AG09319 (cell line): ENCODE data around the gene TSACC.

Source experiments
- DNase-seq: peaks from one replicate; pipeline ENCODE4 v3.0.0-alpha.2; 2010; ENCODE audit warnings: low read depth; ENCODE audit errors: extremely low read depth
- TF ChIP-seq, protein P1 (sequence below): IDR thresholded peaks from 2 replicates; pipeline ENCODE4 v1.5.1; 2011; ENCODE audit warnings: low read depth, mild to moderate bottlenecking, inconsistent platforms, low read length, moderate library complexity

TSACC gene

DNA sequence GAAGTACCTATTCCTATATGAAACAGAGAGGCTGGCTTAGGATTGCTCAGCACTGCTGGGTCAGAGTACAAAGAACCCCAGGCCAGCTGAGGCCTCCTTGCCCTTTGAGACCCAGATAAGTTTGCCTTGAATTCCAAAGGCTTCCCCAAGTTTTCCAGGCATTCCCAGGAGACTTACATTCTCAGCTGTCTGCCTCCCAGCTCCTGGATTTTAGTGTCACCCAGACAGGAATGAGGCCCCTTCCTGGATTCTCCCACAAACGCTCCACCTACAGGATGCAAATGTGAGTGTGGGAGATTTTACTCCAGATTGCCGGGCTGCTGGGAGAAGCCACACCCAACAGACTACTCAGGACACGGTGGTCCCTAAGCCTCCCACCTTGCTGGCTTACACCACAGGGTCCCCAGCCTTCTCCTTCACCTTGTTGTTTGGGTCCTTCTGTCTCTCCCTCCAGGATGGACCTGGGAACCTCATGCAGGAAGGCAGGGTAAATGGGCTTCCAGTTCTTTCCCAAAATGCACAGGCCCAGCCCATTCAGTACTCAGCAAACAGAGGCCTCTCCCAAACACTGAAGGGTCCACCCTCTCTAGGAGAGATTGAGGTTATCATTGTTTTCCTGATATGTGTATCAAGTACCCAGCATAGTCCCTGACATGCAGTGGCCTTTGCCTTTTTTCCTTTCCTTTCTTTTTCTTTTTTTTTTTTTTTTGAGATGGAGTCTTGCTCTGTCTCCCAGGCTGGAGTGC is 41.3 kb downstream of the TSACC start:
- DNase-seq: no peak

DNA sequence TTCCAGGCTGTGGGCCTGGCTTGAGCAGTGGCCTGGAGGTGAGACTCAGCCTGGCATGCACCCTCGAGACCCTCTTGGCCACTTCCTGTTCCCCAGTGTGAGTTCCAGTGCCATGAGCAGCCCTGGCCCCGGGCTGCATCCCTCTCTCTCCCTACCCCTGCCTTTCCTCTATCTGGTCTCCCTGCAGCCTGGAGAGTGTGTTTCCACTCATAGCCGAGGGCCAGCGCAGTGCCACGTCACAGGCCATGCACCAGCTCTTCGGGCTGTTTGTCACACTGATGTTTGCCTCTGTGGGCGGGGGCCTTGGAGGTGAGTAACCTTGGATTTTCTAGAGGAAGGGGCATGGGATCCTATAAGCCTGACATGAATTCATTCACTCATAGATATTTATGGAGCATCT is 44.2 kb downstream of the TSACC start:
- no peak for DNase-seq
- TF ChIP-seq, protein P1, sequence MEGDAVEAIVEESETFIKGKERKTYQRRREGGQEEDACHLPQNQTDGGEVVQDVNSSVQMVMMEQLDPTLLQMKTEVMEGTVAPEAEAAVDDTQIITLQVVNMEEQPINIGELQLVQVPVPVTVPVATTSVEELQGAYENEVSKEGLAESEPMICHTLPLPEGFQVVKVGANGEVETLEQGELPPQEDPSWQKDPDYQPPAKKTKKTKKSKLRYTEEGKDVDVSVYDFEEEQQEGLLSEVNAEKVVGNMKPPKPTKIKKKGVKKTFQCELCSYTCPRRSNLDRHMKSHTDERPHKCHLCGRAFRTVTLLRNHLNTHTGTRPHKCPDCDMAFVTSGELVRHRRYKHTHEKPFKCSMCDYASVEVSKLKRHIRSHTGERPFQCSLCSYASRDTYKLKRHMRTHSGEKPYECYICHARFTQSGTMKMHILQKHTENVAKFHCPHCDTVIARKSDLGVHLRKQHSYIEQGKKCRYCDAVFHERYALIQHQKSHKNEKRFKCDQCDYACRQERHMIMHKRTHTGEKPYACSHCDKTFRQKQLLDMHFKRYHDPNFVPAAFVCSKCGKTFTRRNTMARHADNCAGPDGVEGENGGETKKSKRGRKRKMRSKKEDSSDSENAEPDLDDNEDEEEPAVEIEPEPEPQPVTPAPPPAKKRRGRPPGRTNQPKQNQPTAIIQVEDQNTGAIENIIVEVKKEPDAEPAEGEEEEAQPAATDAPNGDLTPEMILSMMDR: no peak

More for the DNA sequence above, 41.3 kb downstream of the TSACC start:
- TF ChIP-seq, protein P1: no peak

DNA sequence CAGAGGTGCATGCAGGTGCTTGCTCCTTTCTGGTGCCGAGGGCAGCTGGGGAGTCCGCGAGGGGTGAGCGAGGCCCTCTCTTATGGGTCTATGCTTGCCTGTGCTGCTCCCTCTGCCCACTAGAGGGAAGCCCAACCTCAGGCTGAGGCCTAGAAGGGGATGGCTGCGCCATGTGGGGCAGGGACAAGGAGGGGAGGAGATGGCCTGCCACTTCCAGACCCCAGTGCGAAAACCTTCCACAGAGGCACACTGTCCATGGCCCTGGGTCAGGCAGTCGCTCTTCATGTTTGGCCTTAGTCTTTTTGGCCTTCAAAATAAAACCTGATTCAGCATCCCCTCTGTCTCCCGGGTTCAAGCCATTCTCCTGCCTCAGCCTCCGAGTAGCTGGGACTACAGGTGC is 44.7 kb downstream of the TSACC start:
- TF ChIP-seq, protein P1: peak; percentile 89
- no peak for DNase-seq

DNA sequence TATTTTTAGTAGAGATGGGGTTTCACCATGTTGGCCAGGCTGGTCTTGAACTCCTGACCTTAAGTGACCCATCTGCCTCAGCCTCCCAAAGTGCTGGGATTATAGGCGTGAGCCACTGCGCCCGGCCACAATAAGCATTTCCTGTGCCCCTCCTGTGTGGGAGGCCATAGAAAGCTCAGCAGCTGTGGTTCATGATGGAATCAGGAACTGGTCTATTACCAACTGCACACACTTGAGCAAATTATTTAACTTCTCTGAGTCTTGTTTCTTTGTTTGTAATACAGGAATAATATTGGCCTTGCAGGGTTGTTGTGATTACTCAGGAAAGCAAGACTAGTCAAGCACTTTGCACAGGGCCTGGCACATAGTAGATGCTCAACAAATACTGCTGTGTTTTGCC is 45.7 kb downstream of the TSACC start:
- TF ChIP-seq, protein P1: no peak
- no peak for DNase-seq

DNA sequence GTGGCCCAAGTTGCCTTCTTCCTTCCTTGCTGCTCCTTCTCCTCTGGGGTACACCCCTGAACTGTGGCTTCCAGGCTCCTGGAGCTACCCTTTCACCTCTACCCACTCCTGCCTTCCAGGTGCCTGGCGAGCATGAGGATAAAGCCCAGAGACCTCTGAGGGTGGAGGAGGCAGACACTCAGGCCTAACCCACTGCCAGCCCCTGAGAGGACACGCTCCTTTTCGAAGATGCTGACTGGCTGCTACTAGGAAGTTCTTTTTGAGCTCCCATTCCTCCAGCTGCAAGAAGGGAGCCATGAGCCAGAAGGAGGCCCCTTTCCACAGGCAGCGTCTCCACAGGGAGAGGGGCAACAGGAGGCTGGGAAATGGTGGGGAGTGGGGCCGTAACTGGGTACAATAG is 46.3 kb downstream of the TSACC start:
- DNase-seq: no peak

DNA sequence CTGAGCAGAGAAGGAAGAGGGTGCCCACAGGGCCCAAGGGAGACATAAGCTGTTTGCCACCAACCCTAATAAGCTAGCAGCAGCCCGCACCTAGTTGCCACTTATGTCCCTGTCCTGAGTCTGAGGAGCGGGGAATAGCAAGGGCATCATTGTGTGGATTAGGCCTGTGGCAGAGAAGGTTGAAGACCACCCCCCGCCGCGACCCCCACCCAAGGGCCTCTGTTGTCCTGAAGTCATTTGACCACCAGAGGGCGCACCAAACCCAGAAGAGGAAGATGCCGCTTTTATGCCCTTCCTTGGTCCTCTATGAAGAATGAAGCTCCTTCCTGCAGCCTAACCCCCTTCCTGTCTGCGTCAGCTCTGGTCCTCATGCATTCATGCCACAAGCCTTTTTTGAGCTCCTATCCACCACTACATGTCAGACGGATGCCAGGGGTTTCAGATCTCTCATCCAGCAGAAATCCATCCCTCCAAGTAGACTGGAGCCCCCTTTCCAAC is 47.3 kb downstream of the TSACC start:
- DNase-seq: no peak
- TF ChIP-seq, protein P1: peak; percentile 86

More for the DNA sequence above, 46.3 kb downstream of the TSACC start:
- TF ChIP-seq, protein P1: no peak

DNA sequence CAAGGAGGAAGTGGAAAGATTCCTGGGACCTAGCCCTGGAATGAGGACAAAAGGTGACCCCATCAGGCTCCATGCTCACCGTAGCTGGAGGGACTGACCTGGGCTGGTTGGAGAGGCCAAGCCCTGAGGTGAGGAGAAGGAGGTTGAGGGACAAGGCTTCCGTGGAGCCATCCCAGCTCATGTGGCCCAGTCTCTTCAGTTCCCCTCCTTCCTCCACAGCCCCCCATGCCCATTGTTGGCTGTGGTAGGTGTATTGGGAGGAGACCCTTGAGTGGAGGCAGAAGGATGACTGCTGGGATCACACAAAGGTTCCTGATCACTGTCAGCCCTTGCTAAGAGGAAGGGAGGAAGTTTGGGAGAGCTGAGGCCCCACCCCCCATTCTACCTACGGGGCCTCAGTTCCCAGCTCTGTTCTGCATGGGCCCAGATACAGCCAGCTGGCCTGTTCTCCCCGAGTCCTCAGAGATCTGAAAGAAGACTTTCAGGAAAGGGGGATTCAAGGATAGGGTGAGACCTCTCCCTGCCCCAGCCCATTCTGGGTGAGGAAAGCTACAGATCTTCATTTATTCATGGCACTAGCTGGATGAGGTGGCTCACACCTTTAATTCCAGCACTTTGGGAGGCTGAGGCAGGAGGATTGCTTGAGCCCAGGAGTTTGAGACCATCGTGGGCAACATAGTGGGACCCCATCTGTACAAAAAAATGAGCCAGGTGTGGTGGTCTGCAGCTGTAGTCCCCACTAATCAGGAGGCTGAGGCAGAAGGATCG is 48.0 kb downstream of the TSACC start:
- DNase-seq: no peak

More for the DNA sequence above, 48.0 kb downstream of the TSACC start:
- TF ChIP-seq, protein P1: no peak
